ENCODE data around the gene NR3C2.

NR3C2 gene

GRCh38 chr4:148396986-148397673 is 45.1 kb downstream of the NR3C2 start:
- Histone ChIP-seq H3K36me3 (ENCODE audit: control insufficient read depth in 4 of 4, insufficient read depth in 4 of 4, low read length in 3 of 4) (no peaks in the 10 kb centered on the region), H3K4me3 (ENCODE audit: control insufficient read depth in 1 of 7, extremely low read depth in 1 of 7, insufficient read depth in 4 of 7, low read depth in 2 of 7, low read length in 6 of 7) (no peak overlapping the region), H3K4me1 (ENCODE audit: control extremely low read depth in 1 of 4, control insufficient read depth in 4 of 4, insufficient read depth in 4 of 4, low read length in 3 of 4) (no peaks in the 10 kb centered on the region), H3K27ac (ENCODE audit: insufficient read depth in 1 of 2, low read depth in 1 of 2, low read length in 2 of 2, poor library complexity in 1 of 2, severe bottlenecking in 2 of 2) (no peak overlapping the region), H3K27me3 (replicated peaks in 2 of 5; ENCODE audit: control insufficient read depth in 4 of 5, insufficient read depth in 5 of 5, low read length in 4 of 5) (peaks cover 0 to 1% (median 0%) of the 10 kb centered on the region in 5 experiments), H3K9me3 (ENCODE audit: control extremely low read depth in 1 of 5, control insufficient read depth in 4 of 5, insufficient read depth in 2 of 5, low read depth in 1 of 5, low read length in 4 of 5) (no peaks in the 10 kb centered on the region)
- ChIA-PET POLR2A (no interaction called here), CTCF (interaction anchor here (1.5 kb wide), 1 partner anchor 11 kb away, joined by 3 read pairs; no protein-coding TSS in a partner anchor)
- DNase-seq = no peak
- WGBS (ENCODE audit: insufficient coverage) = 96% methylated on average over 3 of the region's 3 CpGs

GRCh38 chr4:148395771-148396170 is 46.4 kb downstream of the NR3C2 start:
- Histone ChIP-seq H3K4me1 (ENCODE audit: control extremely low read depth in 1 of 4, control insufficient read depth in 4 of 4, insufficient read depth in 4 of 4, low read length in 3 of 4) (no peaks in the 10 kb centered on the region), H3K27ac (ENCODE audit: insufficient read depth in 1 of 2, low read depth in 1 of 2, low read length in 2 of 2, poor library complexity in 1 of 2, severe bottlenecking in 2 of 2) (no peak overlapping the region), H3K36me3 (ENCODE audit: control insufficient read depth in 4 of 4, insufficient read depth in 4 of 4, low read length in 3 of 4) (no peaks in the 10 kb centered on the region), H3K9me3 (ENCODE audit: control extremely low read depth in 1 of 5, control insufficient read depth in 4 of 5, insufficient read depth in 2 of 5, low read depth in 1 of 5, low read length in 4 of 5) (no peaks in the 10 kb centered on the region), H3K27me3 (replicated peaks in 2 of 5; ENCODE audit: control insufficient read depth in 4 of 5, insufficient read depth in 5 of 5, low read length in 4 of 5) (peaks cover 0 to 1% (median 0%) of the 10 kb centered on the region in 5 experiments), H3K4me3 (ENCODE audit: control insufficient read depth in 1 of 7, extremely low read depth in 1 of 7, insufficient read depth in 4 of 7, low read depth in 2 of 7, low read length in 6 of 7) (no peak overlapping the region)
- no peak for DNase-seq
- CTCF ChIA-PET = interaction anchor here (0.6 to 1.5 kb wide), 2 partner anchors 10 to 195 kb away, joined by 3 read pairs; no protein-coding TSS in a partner anchor
- POLR2A ChIA-PET = interaction anchor here (1.1 kb wide), 1 partner anchor 13 kb away, joined by 4 read pairs; no protein-coding TSS in a partner anchor
- no CpG with 5 or more reads among the region's 1 CpG for WGBS (ENCODE audit: insufficient coverage)

- no peaks in the 10 kb centered on the region for H3K36me3 ChIP-seq (ENCODE audit: control insufficient read depth in 4 of 4, insufficient read depth in 4 of 4, low read length in 3 of 4)
- ChIA-PET CTCF (no interaction called here), POLR2A (no interaction called here)
- no peaks in the 10 kb centered on the region for H3K4me1 ChIP-seq (ENCODE audit: control extremely low read depth in 1 of 4, control insufficient read depth in 4 of 4, insufficient read depth in 4 of 4, low read length in 3 of 4)
- no peaks in the 10 kb centered on the region for H3K9me3 ChIP-seq (ENCODE audit: control extremely low read depth in 1 of 5, control insufficient read depth in 4 of 5, insufficient read depth in 2 of 5, low read depth in 1 of 5, low read length in 4 of 5)
- no CpG with 5 or more reads among the region's 1 CpG for WGBS (ENCODE audit: insufficient coverage)
- no peak overlapping the region for H3K4me3 ChIP-seq (ENCODE audit: control insufficient read depth in 1 of 7, extremely low read depth in 1 of 7, insufficient read depth in 4 of 7, low read depth in 2 of 7, low read length in 6 of 7)
- no peak for DNase-seq
- H3K27ac ChIP-seq (ENCODE audit: insufficient read depth in 1 of 2, low read depth in 1 of 2, low read length in 2 of 2, poor library complexity in 1 of 2, severe bottlenecking in 2 of 2) = no peak overlapping the region
- H3K27me3 ChIP-seq (replicated peaks in 2 of 5; ENCODE audit: control insufficient read depth in 4 of 5, insufficient read depth in 5 of 5, low read length in 4 of 5) = peaks cover 0 to 1% (median 0%) of the 10 kb centered on the region in 5 experiments
Observed at GRCh38 chr4:148391056-148391455, 51.2 kb downstream of the NR3C2 start.

GRCh38 chr4:148390311-148390710 is 51.9 kb downstream of the NR3C2 start:
- no peaks in the 10 kb centered on the region for H3K4me1 ChIP-seq (ENCODE audit: control extremely low read depth in 1 of 4, control insufficient read depth in 4 of 4, insufficient read depth in 4 of 4, low read length in 3 of 4)
- CTCF ChIA-PET = no interaction called here
- no peaks in the 10 kb centered on the region for H3K36me3 ChIP-seq (ENCODE audit: control insufficient read depth in 4 of 4, insufficient read depth in 4 of 4, low read length in 3 of 4)
- DNase-seq = no peak
- no peak overlapping the region for H3K4me3 ChIP-seq (ENCODE audit: control insufficient read depth in 1 of 7, extremely low read depth in 1 of 7, insufficient read depth in 4 of 7, low read depth in 2 of 7, low read length in 6 of 7)
- peaks cover 0 to 1% (median 0%) of the 10 kb centered on the region in 5 experiments for H3K27me3 ChIP-seq (replicated peaks in 2 of 5; ENCODE audit: control insufficient read depth in 4 of 5, insufficient read depth in 5 of 5, low read length in 4 of 5)
- no peak overlapping the region for H3K27ac ChIP-seq (ENCODE audit: insufficient read depth in 1 of 2, low read depth in 1 of 2, low read length in 2 of 2, poor library complexity in 1 of 2, severe bottlenecking in 2 of 2)
- POLR2A ChIA-PET = no interaction called here
- H3K9me3 ChIP-seq (ENCODE audit: control extremely low read depth in 1 of 5, control insufficient read depth in 4 of 5, insufficient read depth in 2 of 5, low read depth in 1 of 5, low read length in 4 of 5) = no peaks in the 10 kb centered on the region
- WGBS (ENCODE audit: insufficient coverage) = 100% methylated on average over 1 of the region's 3 CpGs

- H3K4me1 ChIP-seq (ENCODE audit: control extremely low read depth in 1 of 4, control insufficient read depth in 4 of 4, insufficient read depth in 4 of 4, low read length in 3 of 4) = peaks cover 0 to 9% (median 0%) of the 10 kb centered on the region in 4 experiments
- H3K9me3 ChIP-seq (ENCODE audit: control extremely low read depth in 1 of 5, control insufficient read depth in 4 of 5, insufficient read depth in 2 of 5, low read depth in 1 of 5, low read length in 4 of 5) = peaks cover 0 to 1% (median 0%) of the 10 kb centered on the region in 5 experiments
- no peak overlapping the region for H3K4me3 ChIP-seq (ENCODE audit: control insufficient read depth in 1 of 7, extremely low read depth in 1 of 7, insufficient read depth in 4 of 7, low read depth in 2 of 7, low read length in 6 of 7)
- ChIA-PET CTCF (no interaction called here), POLR2A (no interaction called here)
- no peak for DNase-seq
- no peaks in the 10 kb centered on the region for H3K36me3 ChIP-seq (ENCODE audit: control insufficient read depth in 4 of 4, insufficient read depth in 4 of 4, low read length in 3 of 4)
- H3K27ac ChIP-seq (ENCODE audit: insufficient read depth in 1 of 2, low read depth in 1 of 2, low read length in 2 of 2, poor library complexity in 1 of 2, severe bottlenecking in 2 of 2) = no peak overlapping the region
- no peaks in the 10 kb centered on the region for H3K27me3 ChIP-seq (replicated peaks in 2 of 5; ENCODE audit: control insufficient read depth in 4 of 5, insufficient read depth in 5 of 5, low read length in 4 of 5)
- WGBS (ENCODE audit: insufficient coverage) = 100% methylated on average over 2 of the region's 4 CpGs
Observed at GRCh38 chr4:148380291-148380690, 61.9 kb downstream of the NR3C2 start.

GRCh38 chr4:148376151-148376550 is 66.1 kb downstream of the NR3C2 start:
- CTCF ChIA-PET = interaction anchor here (0.6 kb wide), 1 partner anchor 15 kb away, joined by 3 read pairs; no protein-coding TSS in a partner anchor
- peak overlapping the region in 1 of 2 experiments; percentile 52 for H3K27ac ChIP-seq (ENCODE audit: insufficient read depth in 1 of 2, low read depth in 1 of 2, low read length in 2 of 2, poor library complexity in 1 of 2, severe bottlenecking in 2 of 2)

GRCh38 chr4:148375584-148375983 is 66.6 kb downstream of the NR3C2 start:
- Histone ChIP-seq H3K4me3 (ENCODE audit: control insufficient read depth in 1 of 7, extremely low read depth in 1 of 7, insufficient read depth in 4 of 7, low read depth in 2 of 7, low read length in 6 of 7) (peak overlapping the region in 5 of 7 experiments; percentile 24 to 63 (median 47)), H3K36me3 (ENCODE audit: control insufficient read depth in 4 of 4, insufficient read depth in 4 of 4, low read length in 3 of 4) (no peaks in the 10 kb centered on the region), H3K9me3 (ENCODE audit: control extremely low read depth in 1 of 5, control insufficient read depth in 4 of 5, insufficient read depth in 2 of 5, low read depth in 1 of 5, low read length in 4 of 5) (no peaks in the 10 kb centered on the region), H3K27ac (ENCODE audit: insufficient read depth in 1 of 2, low read depth in 1 of 2, low read length in 2 of 2, poor library complexity in 1 of 2, severe bottlenecking in 2 of 2) (no peak overlapping the region), H3K4me1 (ENCODE audit: control extremely low read depth in 1 of 4, control insufficient read depth in 4 of 4, insufficient read depth in 4 of 4, low read length in 3 of 4) (peaks cover 0 to 11% (median 0%) of the 10 kb centered on the region in 4 experiments), H3K27me3 (replicated peaks in 2 of 5; ENCODE audit: control insufficient read depth in 4 of 5, insufficient read depth in 5 of 5, low read length in 4 of 5) (no peaks in the 10 kb centered on the region)
- CTCF ChIA-PET = no interaction called here
- WGBS (ENCODE audit: insufficient coverage) = 69% methylated on average over 2 of the region's 3 CpGs
- peak; percentile 5 to 52 (median 38) for DNase-seq
- POLR2A ChIA-PET = no interaction called here

More at GRCh38 chr4:148376151-148376550, 66.1 kb downstream of the NR3C2 start:
- WGBS (ENCODE audit: insufficient coverage) = no CpG with 5 or more reads among the region's 3 CpGs
- peak; percentile 68 to 87 (median 84) for DNase-seq
- Histone ChIP-seq H3K27me3 (replicated peaks in 2 of 5; ENCODE audit: control insufficient read depth in 4 of 5, insufficient read depth in 5 of 5, low read length in 4 of 5) (no peaks in the 10 kb centered on the region), H3K36me3 (ENCODE audit: control insufficient read depth in 4 of 4, insufficient read depth in 4 of 4, low read length in 3 of 4) (no peaks in the 10 kb centered on the region), H3K4me1 (ENCODE audit: control extremely low read depth in 1 of 4, control insufficient read depth in 4 of 4, insufficient read depth in 4 of 4, low read length in 3 of 4) (peaks cover 0 to 11% (median 0%) of the 10 kb centered on the region in 4 experiments), H3K9me3 (ENCODE audit: control extremely low read depth in 1 of 5, control insufficient read depth in 4 of 5, insufficient read depth in 2 of 5, low read depth in 1 of 5, low read length in 4 of 5) (no peaks in the 10 kb centered on the region), H3K4me3 (ENCODE audit: control insufficient read depth in 1 of 7, extremely low read depth in 1 of 7, insufficient read depth in 4 of 7, low read depth in 2 of 7, low read length in 6 of 7) (peak overlapping the region in 5 of 7 experiments; percentile 24 to 63 (median 32))
- POLR2A ChIA-PET = no interaction called here

Measured in common myeloid progenitor, CD34-positive (primary cell).